IMR-90 (cell line): ENCODE data around the gene TSPAN32.

Source experiments
- CTCF ChIP-seq: conservative IDR thresholded peaks from 2 replicates; pipeline ENCODE4 v1.5.1; 2012; ENCODE audit warnings: mild to moderate bottlenecking, low read depth, low read length, improper control_type of control experiment
- FOS ChIP-seq: fragments of 150-350 bp; IDR thresholded peaks from 2 replicates; pipeline ENCODE4 v1.6.1; 2016; ENCODE audit warnings: low read depth, low read length
- USF2 ChIP-seq: fragments of 150-350 bp; IDR thresholded peaks from 2 replicates; pipeline ENCODE4 v1.6.1; 2017; ENCODE audit warnings: mild to moderate bottlenecking, antibody characterized with exemption, low read length, low read depth

GRCh38 chr11:2348986-2349385 lies 47.2 kb downstream of the TSPAN32 start:
- TF ChIP-seq FOS (no peak), CTCF (no peak), USF2 (no peak)
